Activated CD4-positive, alpha-beta memory T cell treated with anti-CD3 and anti-CD28 coated beads for 36 hours (primary cell): ENCODE measurements around the gene ZMIZ1. TPM values are rescaled to one million over a fixed set of nuclear protein-coding genes. Genes with fewer than 3 reads are reported as not detected.
A peak's percentile ranks its signal among the peaks of the same experiment; 100 is the strongest.

Experiments
- CTCF ChIA-PET: fragments of 350-600 bp; sonication (Branson Sonifier 250); formaldehyde crosslinking; loops from one replicate; lab custom pipeline; 2021; ENCODE audit warnings: antibody characterized with exemption, inconsistent platforms; lab: Charles Lee
- POLR2A ChIA-PET: fragments of 350-600 bp; sonication (Branson Sonifier 250); formaldehyde crosslinking; loops from one replicate; lab custom pipeline; 2021; ENCODE audit warnings: antibody characterized with exemption; lab: Charles Lee
- DNase-seq: peaks from one replicate; pipeline ENCODE4 v3.0.0-alpha.2; 2020
- H3K27ac Mint-ChIP-seq: one replicate; pipeline ENCODE4 v1.8.0; 2021; ENCODE audit warnings: mixed read lengths
- H3K27me3 Mint-ChIP-seq: one replicate; pipeline ENCODE4 v1.8.0; 2021; ENCODE audit warnings: mixed read lengths
- H3K36me3 Mint-ChIP-seq: one replicate; pipeline ENCODE4 v1.8.0; 2021; ENCODE audit warnings: mixed read lengths
- H3K4me1 Mint-ChIP-seq: one replicate; pipeline ENCODE4 v1.8.0; 2021; ENCODE audit warnings: low read depth, mixed read lengths
- H3K4me3 Mint-ChIP-seq: one replicate; pipeline ENCODE4 v1.8.0; 2021; ENCODE audit warnings: mild to moderate bottlenecking, mixed read lengths
- H3K9me3 Mint-ChIP-seq: one replicate; pipeline ENCODE4 v1.8.0; 2021; ENCODE audit warnings: mixed read lengths
- intact Hi-C: fragments of 100-400 bp; cut with micrococcal nuclease; formaldehyde crosslinking; loops from one replicate; pipeline ENCODE4 v1.15.1; 2023
- total RNA-seq, 2 experiments: library from RNA; stranded (reverse); gene quantifications; one replicate each; pipeline ENCODE4 v1.2.3, GENCODE V29; 2021

The ZMIZ1 gene
- total RNA-seq, 2 experiments from 2014 or later: 28.5 to 29.2 TPM

DNA sequence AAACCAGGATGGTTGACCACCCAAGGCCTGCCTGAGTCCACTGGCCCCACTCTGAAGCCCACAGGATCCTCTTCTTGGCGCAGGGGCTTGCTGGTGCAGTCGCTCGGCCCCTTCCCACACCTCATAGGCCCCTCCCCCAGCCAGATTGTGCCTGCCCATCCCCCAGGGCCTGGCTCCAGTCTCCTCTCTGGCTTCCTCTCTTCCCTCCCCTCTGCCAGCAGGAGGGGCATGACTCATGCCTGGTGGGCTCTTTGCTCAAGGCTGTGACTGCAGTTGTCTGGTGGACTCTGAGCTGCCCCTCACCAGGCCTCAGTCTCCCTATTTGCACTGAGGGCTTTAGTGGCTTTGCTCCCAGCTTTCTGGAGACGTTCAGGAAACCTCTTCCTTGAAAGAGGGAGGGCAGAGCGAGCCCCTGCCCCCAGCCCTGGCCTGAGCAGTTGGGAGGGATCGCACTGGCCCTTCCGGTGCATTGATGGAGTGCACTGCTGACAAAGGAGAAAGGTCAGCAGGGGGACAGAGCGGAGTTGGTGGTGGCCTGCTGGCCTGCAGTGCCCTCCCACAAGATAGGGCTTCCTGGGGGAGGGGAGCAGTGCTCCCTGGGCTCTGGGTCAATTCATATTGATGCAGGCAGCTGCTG lies 60.7 kb downstream of the ZMIZ1 start:
- intact Hi-C loops: no loop called here
- DNase-seq: no peak
- no peaks in the 10 kb centered on the region for H3K9me3 Mint-ChIP-seq
- no peak overlapping the region for H3K4me3 Mint-ChIP-seq
- H3K36me3 Mint-ChIP-seq: no peaks in the 10 kb centered on the region
- POLR2A ChIA-PET: no interaction called here
- no peak overlapping the region for H3K27ac Mint-ChIP-seq
- CTCF ChIA-PET: no interaction called here
- no peaks in the 10 kb centered on the region for H3K4me1 Mint-ChIP-seq
- H3K27me3 Mint-ChIP-seq: no peaks in the 10 kb centered on the region

DNA sequence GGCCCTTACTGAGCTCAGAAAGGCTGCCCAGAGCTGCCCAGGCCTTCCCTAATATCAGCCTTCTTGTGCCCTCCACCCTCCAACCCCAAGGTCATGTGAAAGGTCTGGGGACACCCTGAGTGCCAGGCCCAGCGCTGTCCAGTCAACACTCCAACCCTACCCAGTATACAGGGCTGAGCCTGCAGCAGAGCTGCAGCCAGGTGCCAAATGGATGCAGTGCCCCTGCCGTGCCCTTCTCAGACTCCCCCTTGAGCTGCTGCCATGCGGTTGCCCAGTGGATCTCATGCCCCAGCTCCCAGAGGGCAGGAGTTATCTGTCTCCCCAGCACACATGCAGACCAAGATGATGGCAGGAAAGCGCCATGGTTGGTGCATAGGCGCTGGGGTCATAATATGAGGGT lies 61.5 kb downstream of the ZMIZ1 start:
- DNase-seq: no peak
- ChIA-PET POLR2A (no interaction called here), CTCF (interaction anchor here (1.2 kb wide), 1 partner anchor 65 kb away, joined by 3 read pairs; no protein-coding TSS in a partner anchor)
- Mint-ChIP-seq H3K4me3 (no peak overlapping the region), H3K27ac (no peak overlapping the region), H3K9me3 (no peaks in the 10 kb centered on the region), H3K27me3 (no peaks in the 10 kb centered on the region), H3K4me1 (no peaks in the 10 kb centered on the region), H3K36me3 (no peaks in the 10 kb centered on the region)
- intact Hi-C loops: no loop called here

DNA sequence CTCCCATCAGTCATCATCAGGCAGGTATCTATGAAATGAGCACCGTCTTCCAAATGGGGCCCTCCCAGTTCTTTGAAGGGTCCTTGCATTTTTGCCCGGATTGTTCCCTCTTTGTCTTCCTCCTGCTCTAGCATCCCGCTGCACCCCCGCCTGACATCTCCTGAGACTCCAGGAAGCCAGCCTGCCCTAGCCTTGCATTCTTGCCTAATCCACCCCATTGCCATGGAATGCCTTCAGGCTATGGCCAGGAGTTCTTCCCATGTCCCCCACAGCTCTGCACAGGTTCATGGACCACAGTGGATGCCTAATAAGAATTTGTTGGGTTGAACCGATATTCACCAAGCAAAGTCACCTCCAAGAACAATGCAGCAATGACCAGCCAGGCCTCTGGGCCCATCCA lies 62.1 kb downstream of the ZMIZ1 start:
- H3K4me3 Mint-ChIP-seq: no peak overlapping the region
- H3K4me1 Mint-ChIP-seq: peaks cover 3% of the 10 kb centered on the region
- DNase-seq: no peak
- no peaks in the 10 kb centered on the region for H3K36me3 Mint-ChIP-seq
- no peak overlapping the region for H3K27ac Mint-ChIP-seq
- H3K27me3 Mint-ChIP-seq: no peaks in the 10 kb centered on the region
- intact Hi-C loops: no loop called here
- ChIA-PET POLR2A (no interaction called here), CTCF (interaction anchor here (1.2 kb wide), 1 partner anchor 65 kb away, joined by 3 read pairs; no protein-coding TSS in a partner anchor)
- H3K9me3 Mint-ChIP-seq: no peaks in the 10 kb centered on the region

DNA sequence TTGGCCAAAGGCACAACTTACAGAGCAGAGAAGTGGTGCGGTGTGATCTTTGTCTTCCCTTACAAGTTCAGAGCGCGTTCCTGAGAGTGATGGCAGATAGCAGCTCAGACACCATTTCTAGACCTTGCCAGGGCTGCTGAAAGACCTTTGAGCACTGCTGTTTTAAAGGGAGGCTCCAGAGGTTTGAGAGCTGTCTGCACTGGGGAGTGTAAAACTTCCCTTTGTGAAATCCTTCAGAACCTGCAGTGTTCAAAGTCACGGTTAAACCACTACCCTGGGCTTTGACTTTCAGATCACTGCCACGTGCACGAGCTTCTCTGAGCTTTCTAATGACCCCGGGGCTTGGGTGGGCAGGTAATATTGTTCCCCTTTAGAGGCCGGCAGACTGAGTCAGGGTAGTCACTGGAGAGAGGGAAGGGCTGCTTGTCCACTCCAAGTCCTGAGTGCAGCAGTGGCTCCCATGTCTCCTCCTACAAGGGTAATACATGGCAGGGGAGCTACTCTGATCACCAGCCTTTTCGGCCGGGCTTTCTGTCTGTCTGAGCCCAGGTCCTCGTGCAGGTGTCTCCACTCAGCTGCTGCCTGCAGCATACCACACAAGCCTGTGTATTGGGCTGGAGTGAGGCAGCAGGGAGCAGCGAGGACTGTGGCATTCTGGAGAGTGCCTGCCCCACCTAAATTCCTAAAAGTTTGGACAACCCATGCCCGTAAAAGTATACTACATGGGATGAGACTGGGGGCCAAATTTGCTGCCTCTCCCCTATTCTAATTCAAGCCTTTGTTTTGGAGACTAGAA lies 63.3 kb downstream of the ZMIZ1 start:
- H3K27me3 Mint-ChIP-seq: no peaks in the 10 kb centered on the region
- intact Hi-C loops: no loop called here
- peaks cover 14% of the 10 kb centered on the region for H3K4me1 Mint-ChIP-seq
- POLR2A ChIA-PET: no interaction called here
- H3K27ac Mint-ChIP-seq: no peak overlapping the region
- no peaks in the 10 kb centered on the region for H3K9me3 Mint-ChIP-seq
- H3K4me3 Mint-ChIP-seq: no peak overlapping the region
- no peak for DNase-seq
- CTCF ChIA-PET: no interaction called here
- no peaks in the 10 kb centered on the region for H3K36me3 Mint-ChIP-seq

DNA sequence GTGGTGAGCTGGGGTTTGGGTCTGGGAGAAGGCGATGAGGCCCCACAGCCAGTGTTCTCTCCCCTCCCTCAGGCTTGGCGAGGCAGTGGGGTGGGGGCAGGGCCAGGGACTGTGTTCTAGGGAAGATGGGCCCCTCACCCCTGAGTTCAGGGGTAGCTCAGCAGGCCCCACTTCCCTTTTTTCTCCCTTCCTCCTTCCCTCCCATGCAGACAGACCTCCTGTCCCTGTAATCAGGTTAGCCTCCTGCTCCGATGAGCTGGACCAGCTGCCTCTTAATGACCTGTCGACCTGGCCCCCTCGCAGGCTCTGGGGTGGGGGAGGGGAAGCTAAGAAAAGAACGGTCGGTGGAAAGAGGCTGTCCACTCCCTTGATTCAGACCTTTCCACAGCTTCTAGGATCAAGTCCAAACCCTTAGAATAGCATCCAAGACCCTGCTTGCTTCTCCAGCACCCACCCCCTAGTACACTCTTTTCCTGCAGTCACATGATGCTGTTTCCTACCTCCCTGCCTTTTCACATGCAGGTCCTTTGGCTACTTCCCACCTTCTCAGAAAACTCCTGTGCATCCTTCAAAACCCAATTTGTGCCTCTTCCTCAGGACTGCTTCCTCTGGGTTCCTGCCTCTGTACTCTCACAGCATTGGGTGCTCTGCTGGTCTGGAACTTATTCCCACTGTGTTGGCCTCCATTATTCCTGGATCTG lies 64.1 kb downstream of the ZMIZ1 start:
- intact Hi-C loops: no loop called here
- POLR2A ChIA-PET: no interaction called here
- DNase-seq: no peak
- H3K36me3 Mint-ChIP-seq: no peaks in the 10 kb centered on the region
- H3K9me3 Mint-ChIP-seq: no peaks in the 10 kb centered on the region
- H3K4me1 Mint-ChIP-seq: peaks cover 22% of the 10 kb centered on the region
- H3K4me3 Mint-ChIP-seq: no peak overlapping the region
- H3K27ac Mint-ChIP-seq: no peak overlapping the region
- CTCF ChIA-PET: no interaction called here
- no peaks in the 10 kb centered on the region for H3K27me3 Mint-ChIP-seq

DNA sequence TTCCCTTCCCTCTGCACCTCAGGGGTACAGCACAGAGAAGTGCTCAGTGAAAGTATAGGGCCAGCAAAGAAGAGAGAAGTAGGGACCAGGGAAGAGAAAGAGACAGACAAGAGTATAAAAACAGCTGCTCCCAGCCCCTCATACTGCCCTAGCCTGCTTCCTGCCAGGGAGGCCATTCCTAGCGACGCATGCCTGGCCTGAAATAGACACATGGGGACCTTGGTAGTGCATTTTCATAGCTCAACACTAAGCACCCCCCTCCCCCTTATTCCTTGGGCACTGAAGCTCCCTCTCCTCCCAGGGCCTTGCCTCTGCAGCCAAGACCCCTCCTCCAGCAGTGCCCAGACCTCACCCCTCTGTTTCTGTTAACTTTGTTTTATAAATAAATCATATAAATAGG lies 64.7 kb downstream of the ZMIZ1 start:
- H3K27me3 Mint-ChIP-seq: no peaks in the 10 kb centered on the region
- no peaks in the 10 kb centered on the region for H3K9me3 Mint-ChIP-seq
- DNase-seq: no peak
- H3K27ac Mint-ChIP-seq: no peak overlapping the region
- ChIA-PET POLR2A (interaction anchor here (1.1 kb wide), 1 partner anchor 10 kb away, joined by 3 read pairs; no protein-coding TSS in a partner anchor), CTCF (interaction anchor here (0.6 to 1.2 kb wide), 2 partner anchors 64 to 280 kb away, joined by 3 to 4 read pairs; no protein-coding TSS in a partner anchor)
- intact Hi-C loops: no loop called here
- no peak overlapping the region for H3K4me3 Mint-ChIP-seq
- H3K4me1 Mint-ChIP-seq: peaks cover 28% of the 10 kb centered on the region
- no peaks in the 10 kb centered on the region for H3K36me3 Mint-ChIP-seq

DNA sequence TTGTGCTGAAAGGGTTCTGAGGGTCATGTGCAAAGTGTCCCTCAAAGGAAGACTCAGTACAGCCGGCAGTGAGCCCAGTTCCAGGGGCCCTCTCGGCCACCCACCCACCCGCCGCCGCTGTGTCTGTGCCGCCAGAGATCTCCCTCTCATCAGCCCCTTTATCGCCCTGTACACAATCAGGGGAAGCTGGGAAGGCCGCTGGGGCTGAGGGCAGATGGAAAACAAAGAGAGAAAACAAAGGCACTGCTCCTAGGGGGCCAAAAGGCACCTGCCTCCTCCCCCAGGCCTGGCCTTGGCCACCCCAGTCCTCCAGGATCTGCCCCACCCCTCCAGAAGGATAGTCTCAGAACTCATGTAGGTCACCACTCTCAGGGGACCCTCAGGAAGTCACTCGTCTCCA lies 67.0 kb downstream of the ZMIZ1 start:
- intact Hi-C loops: no loop called here
- no peak overlapping the region for H3K4me3 Mint-ChIP-seq
- H3K9me3 Mint-ChIP-seq: no peaks in the 10 kb centered on the region
- no peak overlapping the region for H3K27ac Mint-ChIP-seq
- H3K27me3 Mint-ChIP-seq: no peaks in the 10 kb centered on the region
- ChIA-PET CTCF (no interaction called here), POLR2A (no interaction called here)
- no peaks in the 10 kb centered on the region for H3K36me3 Mint-ChIP-seq
- no peak for DNase-seq
- peaks cover 29% of the 10 kb centered on the region for H3K4me1 Mint-ChIP-seq

DNA sequence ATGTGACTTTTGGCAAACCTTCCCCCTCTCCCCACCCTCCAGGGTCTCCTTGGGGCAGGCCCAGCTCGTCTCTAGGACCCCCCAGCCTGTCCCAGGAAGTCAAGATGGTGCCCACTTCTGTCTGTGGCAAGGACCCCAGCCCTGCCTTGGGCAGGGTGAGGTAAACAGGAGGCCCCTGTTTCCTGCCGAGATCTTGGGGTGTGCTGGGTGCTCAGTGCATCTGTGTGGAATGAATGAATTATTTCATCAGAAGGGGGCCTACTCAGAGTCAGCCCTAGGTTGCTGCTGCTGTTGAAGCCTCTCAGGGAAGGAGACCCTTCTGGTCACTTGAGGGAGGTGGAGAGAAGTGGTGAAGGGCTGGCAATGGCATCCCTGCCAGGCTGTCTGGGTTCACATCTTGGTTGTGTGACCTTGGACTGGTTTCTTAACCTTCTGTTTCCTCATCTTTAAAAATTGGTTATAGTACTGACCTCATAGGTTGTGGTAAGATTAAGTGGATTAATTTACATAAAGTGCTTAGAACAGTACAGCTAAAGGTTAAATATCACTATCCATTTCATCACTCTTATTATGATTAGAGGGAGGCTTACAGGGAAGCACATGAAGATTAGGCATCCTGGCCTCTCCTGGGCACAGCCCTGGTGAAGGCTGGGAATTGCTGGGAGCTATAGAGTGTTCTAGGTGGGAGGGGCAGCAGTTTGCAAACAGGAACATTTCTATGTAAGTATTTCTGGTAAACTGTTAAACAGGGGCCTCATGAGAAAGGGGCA lies 67.7 kb downstream of the ZMIZ1 start:
- H3K9me3 Mint-ChIP-seq: no peaks in the 10 kb centered on the region
- H3K4me3 Mint-ChIP-seq: no peak overlapping the region
- no peaks in the 10 kb centered on the region for H3K27me3 Mint-ChIP-seq
- H3K36me3 Mint-ChIP-seq: no peaks in the 10 kb centered on the region
- POLR2A ChIA-PET: no interaction called here
- no peak for DNase-seq
- intact Hi-C loops: no loop called here
- H3K27ac Mint-ChIP-seq: peak overlapping the region; percentile 80
- CTCF ChIA-PET: interaction anchor here (1.0 to 1.3 kb wide), 2 partner anchors 59 to 61 kb away, joined by 3 to 5 read pairs; no protein-coding TSS in a partner anchor
- peaks cover 29% of the 10 kb centered on the region for H3K4me1 Mint-ChIP-seq

DNA sequence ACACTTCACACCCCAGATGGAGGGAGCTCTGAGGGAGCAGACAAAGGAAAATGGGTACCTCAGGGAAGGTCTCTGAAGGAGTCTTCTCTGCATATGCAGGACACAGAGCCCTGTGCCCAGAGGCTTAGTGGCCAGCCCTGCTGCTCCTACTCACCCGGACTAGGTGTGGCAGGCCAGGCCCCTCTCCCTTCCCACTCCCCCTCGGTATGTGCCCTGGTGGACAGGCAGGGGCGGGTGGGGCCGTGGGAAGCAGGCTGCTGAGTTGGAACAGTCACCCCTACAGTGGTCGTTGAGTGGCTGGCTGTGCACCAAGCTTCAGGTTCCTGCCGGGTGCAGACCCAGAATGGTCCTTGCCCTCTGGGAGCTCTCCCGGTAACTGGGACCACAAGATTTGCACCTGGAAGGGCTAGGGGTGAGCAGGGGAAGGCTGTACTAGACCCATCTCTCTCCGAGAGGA lies 68.6 kb downstream of the ZMIZ1 start:
- ChIA-PET CTCF (interaction anchor here (1.0 to 1.3 kb wide), 2 partner anchors 58 to 60 kb away, joined by 3 to 5 read pairs; no protein-coding TSS in a partner anchor), POLR2A (no interaction called here)
- no peak for DNase-seq
- no peaks in the 10 kb centered on the region for H3K27me3 Mint-ChIP-seq
- H3K36me3 Mint-ChIP-seq: no peaks in the 10 kb centered on the region
- H3K27ac Mint-ChIP-seq: peak overlapping the region; percentile 77
- H3K9me3 Mint-ChIP-seq: no peaks in the 10 kb centered on the region
- intact Hi-C loops: no loop called here
- H3K4me3 Mint-ChIP-seq: peak overlapping the region; percentile 25
- peaks cover 29% of the 10 kb centered on the region for H3K4me1 Mint-ChIP-seq

DNA sequence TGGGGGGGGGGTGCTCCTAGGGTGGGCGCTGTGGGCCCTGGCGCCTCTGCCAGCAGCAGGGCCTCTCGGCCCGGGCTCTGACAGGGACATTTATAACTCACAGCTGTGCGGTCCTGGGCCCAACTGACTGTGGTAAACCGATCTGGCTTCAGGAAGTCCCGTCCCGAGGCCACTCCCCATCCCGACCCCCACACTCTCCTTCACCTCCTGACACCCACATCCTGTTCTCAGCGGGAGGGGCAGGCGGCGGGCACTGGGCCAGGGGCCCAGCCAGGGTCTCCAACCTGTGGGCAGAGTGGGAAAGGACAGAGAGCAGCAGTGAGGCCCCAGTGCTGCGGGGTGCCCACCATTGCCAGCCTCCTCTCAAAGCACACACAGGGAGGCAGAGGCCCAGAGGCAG lies 69.1 kb downstream of the ZMIZ1 start:
- peak; percentile 72 for DNase-seq
- intact Hi-C loops: no loop called here
- Mint-ChIP-seq H3K4me3 (peak overlapping the region; percentile 27), H3K27me3 (no peaks in the 10 kb centered on the region), H3K27ac (peak overlapping the region; percentile 25), H3K36me3 (no peaks in the 10 kb centered on the region), H3K9me3 (no peaks in the 10 kb centered on the region), H3K4me1 (peaks cover 29% of the 10 kb centered on the region)
- ChIA-PET CTCF (interaction anchor here (1.3 kb wide), 1 partner anchor 57 kb away, joined by 5 read pairs; no protein-coding TSS in a partner anchor), POLR2A (no interaction called here)

DNA sequence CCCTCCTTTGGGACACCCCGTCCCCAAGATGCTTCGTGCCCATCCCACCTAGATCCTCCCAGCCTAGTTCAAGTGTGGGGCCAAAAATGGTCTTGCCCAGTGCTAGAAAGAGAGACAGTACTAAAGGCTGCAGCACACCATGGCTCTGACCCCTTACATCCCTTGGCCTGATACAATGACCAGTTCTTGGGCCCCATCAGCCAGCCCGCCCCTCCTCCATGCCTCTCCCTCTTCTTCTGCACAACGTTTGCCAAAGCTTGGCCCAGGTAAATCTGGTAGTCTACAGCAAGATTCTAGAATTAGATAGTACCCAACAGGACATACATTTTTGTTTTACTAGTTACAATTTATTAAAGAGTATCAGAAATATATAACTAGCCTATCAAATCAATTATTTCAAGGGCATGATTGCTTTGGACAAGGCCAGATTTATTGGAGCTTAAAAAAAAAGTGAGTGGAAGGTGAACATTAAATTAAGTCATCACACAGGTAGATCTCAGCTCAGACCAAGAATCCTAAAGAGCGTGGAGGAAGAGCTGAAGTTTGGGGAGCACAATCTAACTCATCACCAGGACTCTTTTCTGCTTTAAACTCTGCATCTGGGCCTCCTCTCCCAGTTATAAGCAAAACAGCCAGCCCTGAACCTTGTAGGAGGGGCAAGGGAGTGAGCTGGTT lies 69.8 kb downstream of the ZMIZ1 start:
- Mint-ChIP-seq H3K36me3 (no peaks in the 10 kb centered on the region), H3K4me1 (peaks cover 31% of the 10 kb centered on the region), H3K4me3 (no peak overlapping the region), H3K27ac (no peak overlapping the region), H3K27me3 (no peaks in the 10 kb centered on the region), H3K9me3 (no peaks in the 10 kb centered on the region)
- DNase-seq: no peak
- POLR2A ChIA-PET: no interaction called here
- intact Hi-C loops: no loop called here
- CTCF ChIA-PET: no interaction called here
